Activated T-cell treated with anti-CD3 and anti-CD28 coated beads for 1 hour (primary cell): ENCODE data around the gene PSG4.
"Not testable (repeated sequence)": the region's sequence is repeated elsewhere in the genome, so short reads cannot be mapped to it uniquely, and the experiment has no call there.

Source experiments
- DNase-seq: peaks from one replicate; pipeline ENCODE4 v3.0.0-alpha.2; 2020; ENCODE audit warnings: low read depth

The PSG4 gene

DNA sequence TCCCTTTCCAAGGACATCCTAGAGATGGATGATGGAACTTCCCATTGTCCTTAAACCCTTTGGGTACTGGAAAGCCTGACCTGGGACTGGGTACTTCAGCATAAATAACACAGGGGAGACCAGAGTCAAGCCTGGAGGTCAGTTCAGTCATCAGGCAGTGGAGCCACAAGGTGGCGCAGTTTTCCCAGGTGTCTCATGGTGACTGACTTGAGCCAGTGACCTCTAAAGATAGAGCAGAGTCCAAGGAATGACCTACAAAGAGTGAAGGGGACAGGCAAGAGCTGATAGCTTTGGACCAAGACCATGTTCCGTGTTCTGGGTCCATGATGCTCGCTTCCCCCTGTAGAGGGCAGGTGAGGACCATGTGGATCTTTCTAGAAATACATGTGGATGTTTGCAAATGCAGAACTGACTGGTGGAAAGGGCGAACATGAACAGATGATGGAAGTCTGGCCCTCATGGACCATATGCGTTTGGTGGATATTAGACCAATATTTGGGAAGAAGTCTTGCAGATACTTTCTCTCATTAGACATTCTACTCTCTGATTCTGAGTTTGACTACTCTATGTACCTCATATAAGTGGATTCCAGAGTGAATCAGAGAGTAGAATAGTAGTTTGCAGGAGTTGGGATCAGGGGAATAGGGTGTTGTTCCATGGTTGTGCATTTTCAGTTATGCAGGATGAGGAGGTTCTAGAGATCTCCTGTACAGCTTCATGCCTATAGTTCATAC lies 6.6 kb downstream of the PSG4 start:
- not testable (repeated sequence) for DNase-seq

DNA sequence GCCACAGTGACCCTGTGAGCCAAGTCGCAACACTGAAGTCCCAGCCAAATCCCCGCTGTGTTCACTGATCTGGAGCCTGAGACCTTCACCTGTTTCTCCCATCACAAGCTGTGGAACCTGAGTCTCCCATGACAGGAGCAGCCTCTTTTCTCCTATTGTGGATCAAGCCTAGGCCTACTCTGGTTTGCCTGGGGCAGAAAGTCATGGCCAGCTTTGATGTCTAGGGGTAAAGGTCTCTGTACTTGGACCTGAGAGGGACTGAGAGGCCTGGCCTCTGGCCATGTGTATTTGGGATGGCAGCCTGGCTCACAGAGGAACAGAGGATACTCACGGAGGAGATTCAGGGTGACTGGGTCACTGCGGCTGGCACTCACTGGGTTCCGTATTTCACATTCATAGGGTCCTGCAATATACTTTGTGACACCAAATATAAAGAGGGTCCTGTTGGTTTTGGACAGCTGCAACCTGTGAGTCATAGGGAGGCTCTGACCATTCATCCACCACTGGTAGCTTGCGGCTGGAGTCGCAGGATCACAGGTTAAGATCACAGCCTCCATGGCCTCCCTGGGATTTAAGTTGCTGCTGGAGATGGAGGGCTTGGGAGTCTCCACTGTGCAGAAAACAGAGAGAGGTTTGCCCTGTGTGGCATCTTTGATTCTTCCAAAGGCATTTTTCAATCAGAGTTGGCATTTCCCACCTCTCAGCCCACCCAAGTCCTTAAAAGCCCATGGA lies 7.6 kb downstream of the PSG4 start:
- DNase-seq, result not testable (repeated sequence)

DNA sequence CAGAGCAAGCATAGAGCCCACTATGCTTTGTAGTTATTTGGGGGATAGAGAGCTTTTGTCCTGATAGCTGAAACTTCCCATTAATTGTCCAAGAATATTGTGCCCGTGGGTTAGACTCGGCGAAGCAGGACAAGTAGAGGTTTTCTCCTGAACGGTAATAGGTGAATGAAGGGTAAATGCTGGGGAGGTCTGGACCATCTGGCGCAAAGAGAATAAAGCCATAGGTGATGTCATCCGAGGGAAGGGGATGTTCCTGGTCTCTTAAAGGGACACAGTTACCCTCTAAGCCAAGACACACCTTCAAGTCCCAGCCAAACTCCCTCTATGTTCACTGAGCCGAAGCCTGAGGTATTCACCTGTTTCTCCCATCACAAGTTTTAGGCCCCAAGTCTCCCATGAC lies 11.0 kb downstream of the PSG4 start:
- DNase-seq, result not testable (repeated sequence)

GRCh38 chr19:43192381-43193155 lies 12.9 kb downstream of the PSG4 start:
- not testable (repeated sequence) for DNase-seq

GRCh38 chr19:43188092-43188491 lies 17.3 kb downstream of the PSG4 start:
- DNase-seq, result not testable (repeated sequence)

- DNase-seq, result not testable (repeated sequence)
Measured at GRCh38 chr19:43186311-43186935, 19.0 kb downstream of the PSG4 start, which contains the start of gene PSG5. Gene PSG5, minus strand, starts transcription at chr19:43186536. Its CDS starts 131 bp downstream, at chr19:43186405.

GRCh38 chr19:43181869-43182771 lies 23.3 kb downstream of the PSG4 start:
- DNase-seq, result not testable (repeated sequence)

DNA sequence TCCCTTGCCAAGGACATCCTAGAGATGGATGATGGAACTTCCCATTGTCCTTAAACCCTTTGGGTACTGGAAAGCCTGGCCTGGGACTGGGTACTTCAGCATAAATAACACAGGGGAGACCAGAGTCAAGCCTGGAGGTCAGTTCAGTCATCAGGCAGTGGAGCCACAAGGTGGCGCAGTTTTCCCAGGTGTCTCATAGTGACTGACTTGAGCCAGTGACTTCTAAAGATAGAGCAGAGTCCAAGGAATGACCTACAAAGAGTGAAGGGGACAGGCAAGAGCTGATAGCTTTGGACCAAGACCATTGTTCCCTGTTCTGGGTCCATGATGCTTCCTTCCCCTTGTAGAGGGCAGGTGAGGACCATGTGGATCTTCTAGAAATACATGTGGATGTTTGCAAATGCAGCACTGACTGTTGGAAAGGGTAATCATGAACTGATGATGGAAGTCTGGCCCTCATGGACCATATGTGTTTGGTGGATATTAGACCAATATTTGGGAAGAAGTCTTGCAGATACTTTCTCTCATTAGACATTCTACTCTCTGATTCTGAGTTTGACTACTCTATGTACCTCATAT lies 25.8 kb downstream of the PSG4 start:
- not testable (repeated sequence) for DNase-seq

DNA sequence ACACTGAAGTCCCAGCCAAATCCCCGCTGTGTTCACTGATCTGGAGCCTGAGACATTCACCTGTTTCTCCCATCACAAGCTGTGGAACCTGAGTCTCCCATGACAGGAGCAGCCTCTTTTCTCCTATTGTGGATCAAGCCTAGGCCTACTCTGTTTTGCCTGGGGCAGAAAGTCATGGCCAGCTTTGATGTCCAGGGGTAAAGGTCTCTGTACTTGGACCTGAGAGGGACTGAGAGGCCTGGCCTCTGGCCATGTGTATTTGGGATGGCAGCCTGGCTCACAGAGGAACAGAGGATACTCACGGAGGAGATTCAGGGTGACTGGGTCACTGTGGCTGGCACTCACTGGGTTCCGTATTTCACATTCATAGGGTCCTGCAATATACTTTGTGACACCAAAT lies 26.9 kb downstream of the PSG4 start:
- not testable (repeated sequence) for DNase-seq

GRCh38 chr19:43165906-43166305 lies 39.5 kb downstream of the PSG4 start:
- not testable (repeated sequence) for DNase-seq

GRCh38 chr19:43163135-43163534 lies 42.3 kb downstream of the PSG4 start:
- DNase-seq, result not testable (repeated sequence)

- DNase-seq, result not testable (repeated sequence)
Measured at GRCh38 chr19:43162261-43162660, 43.2 kb downstream of the PSG4 start.

GRCh38 chr19:43152214-43152613 lies 53.2 kb downstream of the PSG4 start:
- no peak for DNase-seq

DNA sequence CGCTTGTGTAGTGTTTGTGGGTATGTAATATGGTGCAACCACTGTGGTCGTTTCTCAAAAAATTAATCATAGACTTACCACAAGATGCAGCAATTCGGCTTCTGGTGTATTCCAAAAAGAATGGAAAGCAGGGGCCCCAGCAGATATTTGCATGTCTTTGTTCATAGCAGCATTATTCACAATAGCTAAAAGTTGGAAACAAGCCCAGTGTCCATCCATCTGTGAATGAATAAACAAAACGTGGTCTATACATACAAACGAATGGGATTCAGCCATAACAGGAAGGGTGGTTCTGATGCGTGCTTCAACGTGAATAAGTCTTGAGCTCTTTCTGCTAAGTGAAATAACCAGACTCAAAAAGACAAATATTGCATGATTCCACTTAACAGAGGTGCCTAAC lies 55.6 kb downstream of the PSG4 start:
- DNase-seq, result not testable (repeated sequence)

- DNase-seq, result no peak
Measured at GRCh38 chr19:43148233-43148632, 57.2 kb downstream of the PSG4 start.
